SK-N-SH treated with all-trans-retinoic acid at 6 μM for 48 hours (cell line): ENCODE data around the gene MCM7.
"Not testable (repeated sequence)": the region's sequence is repeated elsewhere in the genome, so short reads cannot be mapped to it uniquely, and the experiment has no call there.

Experiments
- ATAC-seq: fragments of 200-7000 bp; cut with Tn5 transposase; 3 replicates; pipeline ENCODE4 v1.9.1; 2020; ENCODE audit warnings: mild to moderate bottlenecking, moderate library complexity
- ARNTL ChIP-seq: fragments of 450-650 bp; formaldehyde crosslinking; IDR thresholded peaks from 2 replicates; pipeline ENCODE4 v1.5.0; 2020; ENCODE audit warnings: low read depth, mild to moderate bottlenecking, moderate library complexity, borderline replicate concordance
- BACH2 ChIP-seq: fragments of 250-450 bp; sonication (Bioruptor Pico); IDR thresholded peaks from 2 replicates; pipeline ENCODE4 v1.9.0; 2021; ENCODE audit warnings: mild to moderate bottlenecking, borderline replicate concordance
- CREB5 ChIP-seq: fragments of 250-450 bp; sonication (Bioruptor Pico); IDR thresholded peaks from 2 replicates; pipeline ENCODE4 v1.5.1; 2020; ENCODE audit warnings: low read depth, mild to moderate bottlenecking, moderate library complexity
- CSRNP3 ChIP-seq: fragments of 250-450 bp; sonication (Bioruptor Pico); IDR thresholded peaks from 2 replicates; pipeline ENCODE4 v1.5.1; 2021; ENCODE audit warnings: mild to moderate bottlenecking, moderate library complexity
- ESRRG ChIP-seq: fragments of 250-450 bp; sonication (Bioruptor Pico); IDR thresholded peaks from 2 replicates; pipeline ENCODE4 v1.6.1; 2021; ENCODE audit warnings: mild to moderate bottlenecking
- GLIS3 ChIP-seq: fragments of 250-450 bp; sonication (Bioruptor Pico); IDR thresholded peaks from 2 replicates; pipeline ENCODE4 v1.5.0; 2020; ENCODE audit warnings: mild to moderate bottlenecking, moderate library complexity
- ISL1 ChIP-seq: fragments of 250-450 bp; sonication (Bioruptor Pico); IDR thresholded peaks from 2 replicates; pipeline ENCODE4 v2.1.2; 2022; ENCODE audit warnings: mild to moderate bottlenecking, moderate library complexity
- OSR1 ChIP-seq: fragments of 250-450 bp; sonication (Bioruptor Pico); IDR thresholded peaks from 2 replicates; pipeline ENCODE4 v1.8.0; 2022; ENCODE audit warnings: moderate library complexity, mild to moderate bottlenecking, inconsistent platforms
- PATZ1 ChIP-seq: fragments of 250-450 bp; sonication (Bioruptor Pico); IDR thresholded peaks from 2 replicates; pipeline ENCODE4 v1.8.0; 2020; ENCODE audit warnings: mild to moderate bottlenecking, moderate library complexity, borderline replicate concordance
- POU6F1 ChIP-seq: fragments of 250-450 bp; sonication (Bioruptor Pico); IDR thresholded peaks from 2 replicates; pipeline ENCODE4 v1.8.0; 2021; ENCODE audit warnings: low read depth, mild to moderate bottlenecking, moderate library complexity, borderline replicate concordance
- PPARA ChIP-seq: fragments of 250-450 bp; sonication (Bioruptor Pico); IDR thresholded peaks from 2 replicates; pipeline ENCODE4 v1.5.0; 2020; ENCODE audit warnings: mild to moderate bottlenecking, borderline replicate concordance
- RARB ChIP-seq: fragments of 250-450 bp; sonication (Bioruptor Pico); IDR thresholded peaks from 2 replicates; pipeline ENCODE4 v1.8.0; 2021; ENCODE audit warnings: mild to moderate bottlenecking, moderate library complexity
- SNAI2 ChIP-seq: fragments of 250-450 bp; sonication (Bioruptor Pico); IDR thresholded peaks from 2 replicates; pipeline ENCODE4 v1.5.0; 2020; ENCODE audit warnings: mild to moderate bottlenecking, moderate library complexity
- TCF4 ChIP-seq: fragments of 250-450 bp; sonication (Bioruptor Pico); IDR thresholded peaks from 2 replicates; pipeline ENCODE4 v1.8.0; 2021; ENCODE audit warnings: mild to moderate bottlenecking, moderate library complexity, borderline replicate concordance
- TOX ChIP-seq: fragments of 250-450 bp; sonication (Bioruptor Pico); IDR thresholded peaks from 2 replicates; pipeline ENCODE4 v1.8.0; 2021; ENCODE audit warnings: mild to moderate bottlenecking, moderate library complexity, borderline replicate concordance
- TSHZ2 ChIP-seq: fragments of 250-450 bp; sonication (Bioruptor Pico); IDR thresholded peaks from 2 replicates; pipeline ENCODE4 v1.5.0; 2020; ENCODE audit warnings: mild to moderate bottlenecking, moderate library complexity
- ZFP3 ChIP-seq: fragments of 250-450 bp; sonication (Bioruptor Pico); IDR thresholded peaks from 2 replicates; pipeline ENCODE4 v1.5.0; 2020; ENCODE audit warnings: mild to moderate bottlenecking, moderate library complexity
- ZFP30 ChIP-seq: fragments of 450-650 bp; formaldehyde crosslinking; IDR thresholded peaks from 2 replicates; pipeline ENCODE4 v1.5.0; 2022; ENCODE audit warnings: mild to moderate bottlenecking, moderate library complexity

Gene MCM7

GRCh38 chr7:100148225-100148558, 47.0 kb upstream of the MCM7 start:
- no peak for ATAC-seq

GRCh38 chr7:100147278-100147677, 46.1 kb upstream of the MCM7 start:
- TF ChIP-seq BACH2 (CRISPR knock-in tag), result no peak
- TF ChIP-seq ESRRG, result no peak
- TF ChIP-seq CREB5 (CRISPR knock-in tag), result no peak
- no peak for TF ChIP-seq ISL1 (CRISPR knock-in tag)
- TF ChIP-seq TOX, result no peak
- no peak for TF ChIP-seq OSR1 (CRISPR knock-in tag)
- no peak for TF ChIP-seq SNAI2 (CRISPR knock-in tag)
- no peak for TF ChIP-seq GLIS3 (CRISPR knock-in tag)
- TF ChIP-seq ARNTL, result no peak
- TF ChIP-seq ZFP30 (CRISPR knock-in tag), result no peak
- TF ChIP-seq TSHZ2 (CRISPR knock-in tag), result no peak
- TF ChIP-seq CSRNP3 (CRISPR knock-in tag), result no peak
- no peak for TF ChIP-seq ZFP3
- no peak for TF ChIP-seq POU6F1
- TF ChIP-seq RARB (CRISPR knock-in tag), result no peak
- TF ChIP-seq PPARA (CRISPR knock-in tag), result no peak
- no peak for TF ChIP-seq PATZ1 (CRISPR knock-in tag)
- no peak for TF ChIP-seq TCF4 (CRISPR knock-in tag)
- ATAC-seq, result no peak

More at GRCh38 chr7:100148225-100148558, 47.0 kb upstream of the MCM7 start:
- TF ChIP-seq CSRNP3 (CRISPR knock-in tag) (no peak), PATZ1 (CRISPR knock-in tag) (no peak), RARB (CRISPR knock-in tag) (no peak)

GRCh38 chr7:100146350-100146749, 45.2 kb upstream of the MCM7 start:
- not testable (repeated sequence) for ATAC-seq
